ENCODE data around the gene ACSF3.
A peak's percentile ranks its signal among the peaks of the same experiment; 100 is the strongest.
"Not testable (repeated sequence)": the region's sequence is repeated elsewhere in the genome, so short reads cannot be mapped to it uniquely, and the experiment has no call there.

ACSF3 gene

DNA sequence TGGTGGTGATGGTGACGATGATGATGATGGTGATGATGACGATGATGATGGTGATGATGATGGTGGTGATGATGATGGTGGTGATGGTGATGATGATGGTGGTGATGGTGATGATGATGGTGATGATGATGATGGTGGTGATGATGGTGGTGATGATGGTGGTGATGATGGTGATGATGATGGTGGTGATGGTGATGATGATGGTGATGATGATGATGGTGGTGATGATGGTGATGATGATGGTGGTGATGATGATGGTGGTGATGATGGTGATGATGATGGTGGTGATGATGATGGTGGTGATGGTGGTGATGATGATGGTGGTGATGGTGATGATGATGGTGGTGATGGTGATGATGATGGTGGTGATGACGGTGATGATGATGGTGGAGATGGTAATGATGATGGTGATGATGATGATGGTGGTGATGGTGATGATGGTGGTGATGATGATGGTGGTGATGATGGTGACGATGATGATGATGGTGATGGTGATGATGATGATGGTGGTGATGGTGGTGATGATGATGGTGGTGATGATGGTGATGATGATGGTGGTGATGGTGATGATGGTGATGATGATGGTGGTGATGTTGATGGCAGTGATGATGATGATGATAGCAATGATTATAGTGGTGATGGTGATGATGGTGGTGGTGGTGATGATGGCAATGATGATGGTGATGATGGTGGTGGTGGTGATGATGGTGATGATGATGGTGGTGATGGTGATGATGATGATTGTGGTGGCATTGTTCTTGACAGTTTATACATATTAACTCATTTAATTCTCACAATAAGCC lies 24.6 kb upstream of the ACSF3 start:
- TF ChIP-seq ZBTB21 (tag by site-specific recombination; IDR thresholded peaks at IDR 0.05) = 0 out of 2 replicates have a peak, but pooled peaks have one; percentile 14
- TF ChIP-seq RBAK (tag by site-specific recombination; IDR thresholded peaks at IDR 0.05) = 0 out of 2 replicates have a peak, but pooled peaks have one; percentile 55
- TF ChIP-seq, protein P1, sequence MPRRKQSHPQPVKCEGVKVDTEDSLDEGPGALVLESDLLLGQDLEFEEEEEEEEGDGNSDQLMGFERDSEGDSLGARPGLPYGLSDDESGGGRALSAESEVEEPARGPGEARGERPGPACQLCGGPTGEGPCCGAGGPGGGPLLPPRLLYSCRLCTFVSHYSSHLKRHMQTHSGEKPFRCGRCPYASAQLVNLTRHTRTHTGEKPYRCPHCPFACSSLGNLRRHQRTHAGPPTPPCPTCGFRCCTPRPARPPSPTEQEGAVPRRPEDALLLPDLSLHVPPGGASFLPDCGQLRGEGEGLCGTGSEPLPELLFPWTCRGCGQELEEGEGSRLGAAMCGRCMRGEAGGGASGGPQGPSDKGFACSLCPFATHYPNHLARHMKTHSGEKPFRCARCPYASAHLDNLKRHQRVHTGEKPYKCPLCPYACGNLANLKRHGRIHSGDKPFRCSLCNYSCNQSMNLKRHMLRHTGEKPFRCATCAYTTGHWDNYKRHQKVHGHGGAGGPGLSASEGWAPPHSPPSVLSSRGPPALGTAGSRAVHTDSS (tag by site-specific recombination; IDR thresholded peaks at IDR 0.05) = peak; percentile 99
- TF ChIP-seq, protein P2, sequence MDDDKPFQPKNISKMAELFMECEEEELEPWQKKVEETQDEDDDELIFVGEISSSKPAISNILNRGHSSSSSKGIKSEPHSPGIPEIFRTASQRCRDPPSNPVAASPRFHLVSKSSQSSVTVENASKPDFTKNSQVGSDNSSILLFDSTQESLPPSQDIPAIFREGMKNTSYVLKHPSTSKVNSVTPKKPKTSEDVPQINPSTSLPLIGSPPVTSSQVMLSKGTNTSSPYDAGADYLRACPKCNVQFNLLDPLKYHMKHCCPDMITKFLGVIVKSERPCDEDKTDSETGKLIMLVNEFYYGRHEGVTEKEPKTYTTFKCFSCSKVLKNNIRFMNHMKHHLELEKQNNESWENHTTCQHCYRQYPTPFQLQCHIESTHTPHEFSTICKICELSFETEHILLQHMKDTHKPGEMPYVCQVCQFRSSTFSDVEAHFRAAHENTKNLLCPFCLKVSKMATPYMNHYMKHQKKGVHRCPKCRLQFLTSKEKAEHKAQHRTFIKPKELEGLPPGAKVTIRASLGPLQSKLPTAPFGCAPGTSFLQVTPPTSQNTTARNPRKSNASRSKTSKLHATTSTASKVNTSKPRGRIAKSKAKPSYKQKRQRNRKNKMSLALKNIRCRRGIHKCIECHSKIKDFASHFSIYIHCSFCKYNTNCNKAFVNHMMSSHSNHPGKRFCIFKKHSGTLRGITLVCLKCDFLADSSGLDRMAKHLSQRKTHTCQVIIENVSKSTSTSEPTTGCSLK (tag by site-specific recombination; IDR thresholded peaks at IDR 0.05) = 0 out of 2 replicates have a peak, but pooled peaks have one; percentile 24
- CTCF ChIA-PET; H3K36me3 ChIP-seq (ENCODE audit: control insufficient read depth in 2 of 2, insufficient read depth in 1 of 2, low read length in 2 of 2); POLR2A ChIA-PET; H3K9me3 ChIP-seq (ENCODE audit: control insufficient read depth, insufficient read depth, low read depth, low read length); H3K4me1 ChIP-seq (ENCODE audit: control insufficient read depth, insufficient read depth, low read length); H3K27ac ChIP-seq (ENCODE audit: extremely low read depth, low read depth, low read length); H3K4me3 ChIP-seq (ENCODE audit: low read depth, low read length); TF ChIP-seq ZNF274 (IDR thresholded peaks at IDR 0.05; ENCODE audit: low read length): not testable (repeated sequence)
- TF ChIP-seq ZNF274 (tag by site-specific recombination; IDR thresholded peaks at IDR 0.05; ENCODE audit: borderline replicate concordance) = peak; percentile 51; the same call in 1 of the 2 replicates
- TF ChIP-seq ZNF354C (tag by site-specific recombination; IDR thresholded peaks at IDR 0.05; ENCODE audit: borderline replicate concordance, low read depth) = 0 out of 2 replicates have a peak, but pooled peaks have one; percentile 8
- TF ChIP-seq ZNF747 (tag by site-specific recombination; IDR thresholded peaks at IDR 0.05) = peak; percentile 33; the same call in 1 of the 2 replicates
- 0 out of 2 replicates have a peak, but pooled peaks have one; percentile 9 for TF ChIP-seq ZNF211 (tag by site-specific recombination; IDR thresholded peaks at IDR 0.05; ENCODE audit: low read depth)
- 0 out of 2 replicates have a peak, but pooled peaks have one; percentile 3 for TF ChIP-seq ZNF514 (tag by site-specific recombination; IDR thresholded peaks at IDR 0.05)
- TF ChIP-seq ZIC2 (tag by site-specific recombination; IDR thresholded peaks at IDR 0.05) = 0 out of 2 replicates have a peak, but pooled peaks have one; percentile 3
- peak; percentile 43; the same call in 1 of the 2 replicates for TF ChIP-seq ZNF791 (tag by site-specific recombination; IDR thresholded peaks at IDR 0.05)
- 0 out of 2 replicates have a peak, but pooled peaks have one; percentile 38 for TF ChIP-seq ZNF785 (tag by site-specific recombination; IDR thresholded peaks at IDR 0.05)
- TF ChIP-seq ZNF707 (tag by site-specific recombination; IDR thresholded peaks at IDR 0.05) = peak; percentile 23; the same call in 1 of the 2 replicates
- 0 out of 2 replicates have a peak, but pooled peaks have one; percentile 18 for TF ChIP-seq ZNF266 (tag by site-specific recombination; IDR thresholded peaks at IDR 0.05; ENCODE audit: low read depth)
- peak; percentile 38; the same call in 1 of the 2 replicates for TF ChIP-seq YY2 (tag by site-specific recombination; IDR thresholded peaks at IDR 0.05)

DNA sequence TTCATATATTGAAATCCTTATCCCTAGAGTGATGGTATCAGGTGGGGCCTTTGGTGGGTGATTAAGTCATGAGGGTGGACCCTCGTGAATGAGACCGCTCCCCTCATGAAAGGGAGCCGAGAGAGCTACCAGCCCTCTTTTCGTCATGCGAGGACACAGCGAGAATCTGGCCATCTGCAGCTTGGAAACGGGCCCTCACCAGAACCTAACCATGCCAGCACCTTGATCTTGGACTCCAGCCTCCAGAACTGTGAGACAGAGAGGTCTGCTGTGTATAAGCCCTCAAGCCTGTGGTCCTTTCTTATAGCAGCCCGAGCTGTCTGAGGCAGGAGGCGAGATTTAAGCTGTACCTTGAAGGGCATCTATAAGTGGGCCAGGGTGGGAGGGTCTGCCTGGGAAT lies 23.7 kb upstream of the ACSF3 start:
- Histone ChIP-seq H3K4me1 (ENCODE audit: control insufficient read depth, insufficient read depth, low read length) (no peaks in the 10 kb centered on the region), H3K9me3 (ENCODE audit: control insufficient read depth, insufficient read depth, low read depth, low read length) (no peaks in the 10 kb centered on the region), H3K27ac (ENCODE audit: extremely low read depth, low read depth, low read length) (no peak overlapping the region), H3K4me3 (ENCODE audit: low read depth, low read length) (no peak overlapping the region), H3K36me3 (ENCODE audit: control insufficient read depth in 2 of 2, insufficient read depth in 1 of 2, low read length in 2 of 2) (no peaks in the 10 kb centered on the region)
- POLR2A ChIA-PET = interaction anchor here (0.5 kb wide), 1 partner anchor 175 kb away, joined by 5 read pairs; no protein-coding TSS in a partner anchor
- CTCF ChIA-PET = no interaction called here
- TF ChIP-seq ZIC2 (tag by site-specific recombination; IDR thresholded peaks at IDR 0.05) (no peak), ZNF366 (tag by site-specific recombination; conservative IDR thresholded peaks at IDR 0.05) (no peak), HOXD13 (CRISPR knock-in tag; IDR thresholded peaks at IDR 0.05; ENCODE audit: borderline replicate concordance) (no peak), KLF16 (tag by site-specific recombination; IDR thresholded peaks at IDR 0.05) (no peak), ZNF660 (tag by site-specific recombination; IDR thresholded peaks at IDR 0.05) (no peak), ZNF155 (tag by site-specific recombination; IDR thresholded peaks at IDR 0.05) (no peak), ZNF302 (tag by site-specific recombination; IDR thresholded peaks at IDR 0.05; ENCODE audit: low read depth) (no peak), TRIM28 (IDR thresholded peaks at IDR 0.05; ENCODE audit: borderline replicate concordance, low read length) (no peak), WT1 (tag by site-specific recombination; IDR thresholded peaks at IDR 0.05) (no peak), ZNF174 (tag by site-specific recombination; IDR thresholded peaks at IDR 0.05) (no peak)
- TF ChIP-seq, protein P3, sequence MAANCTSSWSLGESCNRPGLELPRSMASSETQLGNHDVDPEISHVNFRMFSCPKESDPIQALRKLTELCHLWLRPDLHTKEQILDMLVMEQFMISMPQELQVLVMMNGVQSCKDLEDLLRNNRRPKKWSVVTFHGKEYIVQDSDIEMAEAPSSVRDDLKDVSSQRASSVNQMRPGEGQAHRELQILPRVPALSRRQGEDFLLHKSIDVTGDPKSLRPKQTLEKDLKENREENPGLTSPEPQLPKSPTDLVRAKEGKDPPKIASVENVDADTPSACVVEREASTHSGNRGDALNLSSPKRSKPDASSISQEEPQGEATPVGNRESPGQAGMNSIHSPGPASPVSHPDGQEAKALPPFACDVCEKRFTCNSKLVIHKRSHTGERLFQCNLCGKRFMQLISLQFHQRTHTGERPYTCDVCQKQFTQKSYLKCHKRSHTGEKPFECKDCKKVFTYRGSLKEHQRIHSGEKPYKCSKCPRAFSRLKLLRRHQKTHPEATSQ (tag by site-specific recombination; IDR thresholded peaks at IDR 0.05) = no peak
- TF ChIP-seq, protein P4, sequence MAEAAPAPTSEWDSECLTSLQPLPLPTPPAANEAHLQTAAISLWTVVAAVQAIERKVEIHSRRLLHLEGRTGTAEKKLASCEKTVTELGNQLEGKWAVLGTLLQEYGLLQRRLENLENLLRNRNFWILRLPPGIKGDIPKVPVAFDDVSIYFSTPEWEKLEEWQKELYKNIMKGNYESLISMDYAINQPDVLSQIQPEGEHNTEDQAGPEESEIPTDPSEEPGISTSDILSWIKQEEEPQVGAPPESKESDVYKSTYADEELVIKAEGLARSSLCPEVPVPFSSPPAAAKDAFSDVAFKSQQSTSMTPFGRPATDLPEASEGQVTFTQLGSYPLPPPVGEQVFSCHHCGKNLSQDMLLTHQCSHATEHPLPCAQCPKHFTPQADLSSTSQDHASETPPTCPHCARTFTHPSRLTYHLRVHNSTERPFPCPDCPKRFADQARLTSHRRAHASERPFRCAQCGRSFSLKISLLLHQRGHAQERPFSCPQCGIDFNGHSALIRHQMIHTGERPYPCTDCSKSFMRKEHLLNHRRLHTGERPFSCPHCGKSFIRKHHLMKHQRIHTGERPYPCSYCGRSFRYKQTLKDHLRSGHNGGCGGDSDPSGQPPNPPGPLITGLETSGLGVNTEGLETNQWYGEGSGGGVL (tag by site-specific recombination; IDR thresholded peaks at IDR 0.05) = no peak
